GM21576 (cell line): ENCODE measurements around the gene SPI1.
A peak's percentile ranks its signal among the peaks of the same experiment; 100 is the strongest.

Experiments used
- ATAC-seq: cut with Tn5 transposase; IDR thresholded peaks from one replicate; pipeline ENCODE4 v1.9.1; 2021; ENCODE audit warnings: mild to moderate bottlenecking, moderate library complexity; ENCODE audit not compliant: unreplicated experiment

The SPI1 gene

GRCh38 chr11:47378010-47378835, at the start of gene SPI1:
TSS of gene SPI1 (minus strand) at chr11:47378547. CDS start at chr11:47378353, 194 bp downstream.
- peak; percentile 72 for ATAC-seq

GRCh38 chr11:47426062-47426956, 48.0 kb upstream of the SPI1 start, which contains the start of gene PSMC3:
TSS of gene PSMC3 (minus strand) at chr11:47426439. CDS start at chr11:47426279, 160 bp downstream.
- peak; percentile 87 for ATAC-seq

- ATAC-seq = no peak
Observed at GRCh38 chr11:47425611-47426010, 47.3 kb upstream of the SPI1 start.

GRCh38 chr11:47418454-47419259, 40.3 kb upstream of the SPI1 start:
- ATAC-seq = no peak

- no peak for ATAC-seq
Observed at GRCh38 chr11:47417712-47418111, 39.4 kb upstream of the SPI1 start.

GRCh38 chr11:47415949-47416472, 37.7 kb upstream of the SPI1 start:
- no peak for ATAC-seq

GRCh38 chr11:47415091-47415854, 36.9 kb upstream of the SPI1 start:
- ATAC-seq = no peak

GRCh38 chr11:47414685-47415070, 36.3 kb upstream of the SPI1 start:
- no peak for ATAC-seq

GRCh38 chr11:47413908-47414684, 35.7 kb upstream of the SPI1 start:
- no peak for ATAC-seq

GRCh38 chr11:47413351-47413750, 35.0 kb upstream of the SPI1 start:
- ATAC-seq = no peak

- ATAC-seq = no peak
Observed at GRCh38 chr11:47411884-47412746, 33.8 kb upstream of the SPI1 start.

GRCh38 chr11:47410370-47411264, 32.3 kb upstream of the SPI1 start:
- ATAC-seq = no peak

GRCh38 chr11:47409440-47410369, 31.4 kb upstream of the SPI1 start:
- no peak for ATAC-seq

GRCh38 chr11:47408598-47409439, 30.5 kb upstream of the SPI1 start:
- ATAC-seq = no peak
